ENCODE measurements around the gene PEX14. TPM values are rescaled to one million over a fixed set of nuclear protein-coding genes. Genes with fewer than 3 reads are reported as not detected.

The PEX14 gene
- polyA plus RNA-seq, 1 donor from 2014 or later: 13.5 TPM

DNA sequence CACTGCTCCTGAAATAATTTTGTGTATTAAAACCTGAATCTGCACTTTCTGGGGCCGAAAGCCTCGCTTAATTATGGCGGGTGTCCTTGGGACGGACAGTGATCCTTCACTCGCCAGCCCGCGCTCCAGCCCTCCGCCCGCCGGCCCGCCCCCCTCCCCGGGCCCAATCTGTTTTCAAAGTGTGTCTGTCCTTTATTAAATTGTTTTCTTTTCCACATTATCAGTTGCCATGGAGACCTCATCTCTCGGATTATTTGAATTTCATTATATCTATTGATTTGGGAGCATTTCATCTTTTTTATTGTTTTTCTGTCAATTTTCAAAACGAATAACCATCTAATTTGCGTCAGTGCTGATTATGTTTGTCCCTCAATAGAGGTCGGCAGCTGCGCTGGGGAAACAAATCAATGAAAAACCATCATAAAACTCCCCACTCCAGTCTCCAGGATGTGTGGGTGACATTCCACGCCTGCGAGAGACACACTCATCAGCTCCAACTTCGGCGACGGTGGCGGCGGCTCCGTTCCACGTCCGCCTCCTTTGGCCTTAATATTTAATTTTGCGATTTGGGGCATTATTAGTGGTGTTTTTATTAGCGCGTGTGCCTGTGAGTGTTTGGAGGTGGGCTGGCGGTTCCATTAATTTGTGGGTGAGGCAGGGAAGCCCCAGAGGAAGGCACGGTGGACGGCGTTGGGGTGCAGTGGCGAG, 197.7 kb downstream of the PEX14 start:
- no peaks in the 10 kb centered on the region for H3F3A ChIP-seq (ENCODE audit: insufficient read depth, low read length, poor library complexity, severe bottlenecking)
- H4K20me1 ChIP-seq (ENCODE audit: insufficient read depth): no peaks in the 10 kb centered on the region
- no peaks in the 10 kb centered on the region for H3K79me2 ChIP-seq (replicated peaks; ENCODE audit: insufficient read depth, low read length)
- TF ChIP-seq TAF1 (IDR thresholded peaks at IDR 0.05; ENCODE audit: low read depth): no peak
- no peak overlapping the region for H3K4me3 ChIP-seq (ENCODE audit: low read length)
- H3K4me2 ChIP-seq (ENCODE audit: low read length): no peak overlapping the region
- no peak overlapping the region for H3K9ac ChIP-seq (ENCODE audit: low read length)
- H3K9me3 ChIP-seq (ENCODE audit: low read length): no peaks in the 10 kb centered on the region
- H3K9me2 ChIP-seq (ENCODE audit: insufficient read depth, low read length): no peaks in the 10 kb centered on the region
- no peaks in the 10 kb centered on the region for H3K36me3 ChIP-seq (ENCODE audit: insufficient read depth, low read length)
- H3K27ac ChIP-seq (ENCODE audit: low read length): no peak overlapping the region
- no peaks in the 10 kb centered on the region for H3K27me3 ChIP-seq (ENCODE audit: insufficient read depth, low read depth, low read length)
- H2AFZ ChIP-seq (ENCODE audit: low read depth, low read length): no peak overlapping the region

- Histone ChIP-seq H3K27me3 (ENCODE audit: insufficient read depth, low read depth, low read length) (no peaks in the 10 kb centered on the region), H4K20me1 (ENCODE audit: insufficient read depth) (no peaks in the 10 kb centered on the region), H3K4me2 (ENCODE audit: low read length) (no peak overlapping the region), H3F3A (ENCODE audit: insufficient read depth, low read length, poor library complexity, severe bottlenecking) (no peaks in the 10 kb centered on the region), H3K9me3 (ENCODE audit: low read length) (no peaks in the 10 kb centered on the region), H3K9me2 (ENCODE audit: insufficient read depth, low read length) (no peaks in the 10 kb centered on the region), H3K79me2 (replicated peaks; ENCODE audit: insufficient read depth, low read length) (no peaks in the 10 kb centered on the region), H3K4me3 (ENCODE audit: low read length) (no peak overlapping the region), H2AFZ (ENCODE audit: low read depth, low read length) (no peak overlapping the region), H3K36me3 (ENCODE audit: insufficient read depth, low read length) (no peaks in the 10 kb centered on the region), H3K9ac (ENCODE audit: low read length) (no peak overlapping the region), H3K27ac (ENCODE audit: low read length) (no peak overlapping the region)
- TF ChIP-seq TAF1 (IDR thresholded peaks at IDR 0.05; ENCODE audit: low read depth): no peak
- TF ChIP-seq RAD21 (conservative IDR thresholded peaks at IDR 0.05): no peak
- TF ChIP-seq, protein P1, sequence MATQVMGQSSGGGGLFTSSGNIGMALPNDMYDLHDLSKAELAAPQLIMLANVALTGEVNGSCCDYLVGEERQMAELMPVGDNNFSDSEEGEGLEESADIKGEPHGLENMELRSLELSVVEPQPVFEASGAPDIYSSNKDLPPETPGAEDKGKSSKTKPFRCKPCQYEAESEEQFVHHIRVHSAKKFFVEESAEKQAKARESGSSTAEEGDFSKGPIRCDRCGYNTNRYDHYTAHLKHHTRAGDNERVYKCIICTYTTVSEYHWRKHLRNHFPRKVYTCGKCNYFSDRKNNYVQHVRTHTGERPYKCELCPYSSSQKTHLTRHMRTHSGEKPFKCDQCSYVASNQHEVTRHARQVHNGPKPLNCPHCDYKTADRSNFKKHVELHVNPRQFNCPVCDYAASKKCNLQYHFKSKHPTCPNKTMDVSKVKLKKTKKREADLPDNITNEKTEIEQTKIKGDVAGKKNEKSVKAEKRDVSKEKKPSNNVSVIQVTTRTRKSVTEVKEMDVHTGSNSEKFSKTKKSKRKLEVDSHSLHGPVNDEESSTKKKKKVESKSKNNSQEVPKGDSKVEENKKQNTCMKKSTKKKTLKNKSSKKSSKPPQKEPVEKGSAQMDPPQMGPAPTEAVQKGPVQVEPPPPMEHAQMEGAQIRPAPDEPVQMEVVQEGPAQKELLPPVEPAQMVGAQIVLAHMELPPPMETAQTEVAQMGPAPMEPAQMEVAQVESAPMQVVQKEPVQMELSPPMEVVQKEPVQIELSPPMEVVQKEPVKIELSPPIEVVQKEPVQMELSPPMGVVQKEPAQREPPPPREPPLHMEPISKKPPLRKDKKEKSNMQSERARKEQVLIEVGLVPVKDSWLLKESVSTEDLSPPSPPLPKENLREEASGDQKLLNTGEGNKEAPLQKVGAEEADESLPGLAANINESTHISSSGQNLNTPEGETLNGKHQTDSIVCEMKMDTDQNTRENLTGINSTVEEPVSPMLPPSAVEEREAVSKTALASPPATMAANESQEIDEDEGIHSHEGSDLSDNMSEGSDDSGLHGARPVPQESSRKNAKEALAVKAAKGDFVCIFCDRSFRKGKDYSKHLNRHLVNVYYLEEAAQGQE (IDR thresholded peaks at IDR 0.05; ENCODE audit: borderline replicate concordance): no peak
- no peak for TF ChIP-seq MXI1 (conservative IDR thresholded peaks at IDR 0.05; ENCODE audit: poor library complexity, severe bottlenecking)
- no peak for TF ChIP-seq EP300 (conservative IDR thresholded peaks at IDR 0.05; ENCODE audit: poor library complexity, severe bottlenecking)
- TF ChIP-seq SMC3 (conservative IDR thresholded peaks at IDR 0.05; ENCODE audit: poor library complexity): no peak
- TF ChIP-seq POLR2AphosphoS5 (IDR thresholded peaks at IDR 0.05): no peak
- TF ChIP-seq EZH2 (IDR thresholded peaks at IDR 0.05; ENCODE audit: borderline replicate concordance, insufficient read depth, low read length, poor library complexity, severe bottlenecking): no peak
- TF ChIP-seq CTCF (IDR thresholded peaks at IDR 0.05; ENCODE audit: poor library complexity, severe bottlenecking): no peak
Measured at GRCh38 chr1:10673109-10673711, 198.5 kb downstream of the PEX14 start.
